Heart left ventricle (tissue), 16 donors: ENCODE results near the gene FPR2. TPM values are rescaled to one million over a fixed set of nuclear protein-coding genes. Genes with fewer than 3 reads are reported as not detected.

ENCODE experiments used
- ATAC-seq, 4 donors: fragments of 200-7000 bp; cut with Tn5 transposase; one replicate each; pipeline ENCODE4 v1.9.1; 2020 to 2022; ENCODE audit warnings: moderate library complexity in 4 of 4, mild to moderate bottlenecking in 3 of 4, moderate number of reproducible peaks in 1 of 4
- DNase-seq, 5 donors: peaks; one replicate each; pipeline ENCODE4 v3.0.0-alpha.2; 2020
- H3K27ac ChIP-seq, 12 donors: fragments of 200-600 bp; sonication (generic) in 4 of 12; one replicate each; pipeline versions ENCODE4 v1.5.0 to v1.8.0; 2016 to 2022; ENCODE audit warnings: mild to moderate bottlenecking in 2 of 12
- H3K27me3 ChIP-seq, 9 donors: fragments of 200-600 bp; sonication (generic) in 2 of 9; one replicate each; pipeline versions ENCODE4 v1.5.1 to v1.8.0; 2016 to 2022; ENCODE audit warnings: mild to moderate bottlenecking in 3 of 9
- H3K36me3 ChIP-seq, 9 donors: fragments of 200-600 bp; sonication (generic) in 2 of 9; one replicate each; pipeline versions ENCODE4 v1.5.0 to v1.8.0; 2018 to 2022; ENCODE audit warnings: mild to moderate bottlenecking in 2 of 9
- H3K4me1 ChIP-seq, 12 donors: fragments of 200-600 bp; sonication (generic) in 4 of 12; one replicate each; pipeline versions ENCODE4 v1.5.0 to v1.8.0; 2016 to 2022; ENCODE audit warnings: mild to moderate bottlenecking in 3 of 12
- H3K4me3 ChIP-seq, 12 donors: fragments of 200-600 bp; sonication (generic) in 4 of 12; one replicate each; pipeline versions ENCODE4 v1.5.0 to v1.8.0; 2017 to 2022; ENCODE audit warnings: mild to moderate bottlenecking in 9 of 12, moderate library complexity in 4 of 12
- H3K9me3 ChIP-seq, 12 donors: fragments of 200-600 bp; sonication (generic) in 4 of 12; one replicate each; pipeline versions ENCODE4 v1.5.0 to v1.8.0; 2016 to 2022; ENCODE audit warnings: mild to moderate bottlenecking in 1 of 12
- CTCF ChIP-seq, 12 donors: fragments of 200-600 bp; sonication (generic) in 4 of 12; IDR thresholded peaks; one replicate each; pipeline versions ENCODE4 v1.5.0 to v1.8.0; 2018 to 2022; ENCODE audit warnings: antibody characterized with exemption in 12 of 12, mild to moderate bottlenecking in 5 of 12
- POLR2A ChIP-seq, 2 donors: fragments of 450-650 bp; IDR thresholded peaks; one replicate each; pipeline ENCODE4 v1.6.1; 2017; ENCODE audit warnings: antibody characterized with exemption in 2 of 2, mild to moderate bottlenecking in 2 of 2, moderate library complexity in 2 of 2
- WGBS, 4 donors: extraction: QIAGEN DNeasy Blood & Tissue Kit in 2 of 4; methylation state at CpG; one replicate each; pipeline versions ENCODE4 v1.1.5 to v1.1.7; 2013 to 2018; 5-methylcytosine and 5-hydroxymethylcytosine counted together
- intact Hi-C, 10 donors: fragments of 100-400 bp; cut with DNase I; formaldehyde crosslinking; loops; one replicate each; pipeline versions ENCODE4 v1.11.1 to v1.14.2; 2022
- polyA plus RNA-seq, 2 donors: library from polyadenylated mRNA; stranded (reverse); fragments of 200-250 nt; gene quantifications; one replicate each; pipeline ENCODE4 v1.2.3, GENCODE V29; 2013
- total RNA-seq, 9 donors: library from RNA; depleted of rRNA in 2 of 9; stranded (reverse); fragments of >200 nt in 2 of 9; fragmentation: NEBNext Ultra II Directional in 3 of 9; extraction: Animal tissue kit (Norgen Biotek cat#: 25700) in 3 of 9; gene quantifications; one replicate each; pipeline versions ENCODE4 v1.1.0 to v1.2.4, GENCODE V29; 2016 to 2023
- donor health status: ischemic (EF 13 %, LVEDD 7.1; RV severe dilation, severe dysfunction).
- donor health status: healthy with polysubstance abuse.
- donor health status: DM: no; HTN: yes; CAD: no.
- donor health status: DM: no; HTN: no; CAD: no.
- donor health status: ischemic (EF 25% LVEDD 6.9; RV normal size, moderate dysfunction).
- donor health status: ischemic (EF 25% LVEDD 5.7; RV mildly dilated, moderate dysfunction).
- donor health status: healthy.
- donor health status: DM: yes; HTN: yes; CAD: no.
- donor health status: ischemic (EF 35%, LVEDD 5.7; RV mildly dilated, moderate dysfunction).
- donor health status: nonischemic (EF 11% LVEDD 7.7; RV severe dilation, severe dysfunction).
- donor health status: DM: yes; HTN: yes; CAD: no.
- donor health status: PGD.
- donor health status: ischemic (EF 29% LVEDD 5.4; RV normal size, mild dysfunction).
- donor health status: nonischemic (EF 23%, LVEDD 6.1; RV moderate dilation, normal function).

Gene FPR2
- total and polyA plus RNA-seq, 11 donors: 0.11 to 11.1 (median 0.80) TPM; not detected in 1

- Histone ChIP-seq H3K4me1 (peaks cover 0 to 71% (median 8%) of the 10 kb centered on the region in 12 donors), H3K9me3 (no peaks in the 10 kb centered on the region), H3K27me3 (peaks cover 0 to 4% (median 0%) of the 10 kb centered on the region in 9 donors), H3K4me3 (no peak overlapping the region), H3K36me3 (no peaks in the 10 kb centered on the region), H3K27ac (no peak overlapping the region)
- ATAC-seq (no peak), DNase-seq (no peak)
- intact Hi-C loops: loop anchor here in 1 of 10 donors (10.0 kb wide), 1 partner anchor 307 kb away; the partner anchor contains the start of gene CEACAM18
- TF ChIP-seq CTCF (IDR thresholded peaks at IDR 0.05) (no peak), POLR2A (IDR thresholded peaks at IDR 0.05) (no peak)
- 55 to 62% (median 58%) methylated on average over 3 of the region's 3 CpGs for WGBS, 4 donors
Measured at GRCh38 chr19:51781999-51782398, 21.0 kb downstream of the FPR2 start.

- peaks cover 0 to 76% (median 5%) of the 10 kb centered on the region in 12 donors for H3K4me1 ChIP-seq
- peak in 3 of 4 donors; percentile 17 to 46 (median 23) for ATAC-seq
Measured at GRCh38 chr19:51783372-51783771, 22.4 kb downstream of the FPR2 start.

GRCh38 chr19:51784109-51784785 is 23.3 kb downstream of the FPR2 start:
- Histone ChIP-seq H3K9me3 (no peaks in the 10 kb centered on the region), H3K4me1 (peaks cover 0 to 71% (median 5%) of the 10 kb centered on the region in 12 donors), H3K36me3 (no peaks in the 10 kb centered on the region), H3K4me3 (no peak overlapping the region), H3K27me3 (no peaks in the 10 kb centered on the region), H3K27ac (peak overlapping the region in 7 of 12 donors; percentile 17 to 87 (median 32))
- 56 to 65% (median 61%) methylated on average over 6 of the region's 6 CpGs for WGBS, 4 donors
- no peak for ATAC-seq
- DNase-seq: no peak
- intact Hi-C loops: loop anchor here in 1 of 10 donors (10.0 kb wide), 1 partner anchor 309 kb away; the partner anchor contains the start of gene CEACAM18
- TF ChIP-seq POLR2A (IDR thresholded peaks at IDR 0.05) (no peak), CTCF (IDR thresholded peaks at IDR 0.05) (no peak)

More at GRCh38 chr19:51783372-51783771, 22.4 kb downstream of the FPR2 start:
- H3K27me3 ChIP-seq: peaks cover 0 to 3% (median 0%) of the 10 kb centered on the region in 9 donors
- H3K27ac ChIP-seq: peak overlapping the region in 1 of 12 donors; percentile 87
- 37 to 50% (median 40%) methylated on average over 3 of the region's 3 CpGs for WGBS, 4 donors
- no peak for DNase-seq
- TF ChIP-seq CTCF (IDR thresholded peaks at IDR 0.05) (peak in 4 of 12 donors; percentile 15 to 28 (median 20)), POLR2A (IDR thresholded peaks at IDR 0.05) (no peak)
- H3K4me3 ChIP-seq: no peak overlapping the region
- no peaks in the 10 kb centered on the region for H3K9me3 ChIP-seq
- intact Hi-C loops: loop anchor here in 1 of 10 donors (10.0 kb wide), 1 partner anchor 309 kb away; the partner anchor contains the start of gene CEACAM18
- no peaks in the 10 kb centered on the region for H3K36me3 ChIP-seq
